SU-DHL-6 (cell line): Measurements from ENCODE around the gene FKBP11.
A peak's percentile ranks its signal among the peaks of the same experiment; 100 is the strongest.

Source experiments
- H2AFZ ChIP-seq: fragments of 200-600 bp; sonication (generic); 2 replicates; pipeline ENCODE4 v1.6.1; 2014; ENCODE audit warnings: low read depth, mild to moderate bottlenecking, moderate library complexity, mixed read lengths, antibody characterized with exemption, low read length; ENCODE audit not compliant: severe bottlenecking
- H3F3A ChIP-seq: fragments of 200-600 bp; shearing (Covaris generic); 2 replicates; pipeline ENCODE4 v1.6.0; 2016; ENCODE audit warnings: antibody characterized with exemption, mild to moderate bottlenecking; ENCODE audit not compliant: insufficient read depth
- H3K27ac ChIP-seq: fragments of 200-600 bp; sonication (generic); 2 replicates; pipeline ENCODE4 v1.5.1; 2016; ENCODE audit warnings: low read depth, mild to moderate bottlenecking, low read length, moderate library complexity, mixed read lengths
- H3K27me3 ChIP-seq: fragments of 200-600 bp; sonication (generic), shearing (Covaris generic); 2 replicates; pipeline ENCODE4 v1.6.0; 2014; ENCODE audit warnings: mild to moderate bottlenecking, low read length
- H3K36me3 ChIP-seq: fragments of 200-600 bp; sonication (generic); 2 replicates; pipeline ENCODE4 v1.6.1; 2014; ENCODE audit warnings: mild to moderate bottlenecking, low read length, mixed read lengths
- H3K4me2 ChIP-seq: fragments of 300-600, 200-600 bp; shearing (Covaris generic), sonication (generic); 2 replicates; pipeline ENCODE4 v1.6.0; 2014; ENCODE audit warnings: low read length, low read depth, mild to moderate bottlenecking; ENCODE audit not compliant: poor library complexity, severe bottlenecking
- H3K4me3 ChIP-seq: fragments of 200-600 bp; sonication (generic); 2 replicates; pipeline ENCODE4 v1.5.1; 2014; ENCODE audit warnings: antibody characterized with exemption, low read length, mild to moderate bottlenecking, mixed read lengths; ENCODE audit not compliant: insufficient read depth, poor library complexity, severe bottlenecking
- H3K79me2 ChIP-seq: fragments of 200-600 bp; sonication (generic); 2 replicates; pipeline ENCODE4 v1.6.1; 2014; ENCODE audit warnings: mild to moderate bottlenecking, low read length, moderate library complexity; ENCODE audit not compliant: insufficient read depth
- H3K9ac ChIP-seq: fragments of 200-600 bp; sonication (generic); 2 replicates; pipeline ENCODE4 v1.7.0; 2014; ENCODE audit warnings: mild to moderate bottlenecking, low read length
- H3K9me2 ChIP-seq: fragments of 200-600 bp; sonication (generic); replicated peaks from 2 replicates; pipeline ENCODE4 v1.6.1; 2014; ENCODE audit warnings: low read length; ENCODE audit not compliant: insufficient read depth
- H3K9me3 ChIP-seq: fragments of 200-600 bp; sonication (generic); 2 replicates; pipeline ENCODE4 v1.6.1; 2014; ENCODE audit warnings: low read length, mixed read lengths; ENCODE audit not compliant: insufficient read depth
- H4K20me1 ChIP-seq: fragments of 200-600 bp; sonication (generic); 2 replicates; pipeline ENCODE4 v1.6.1; 2014; ENCODE audit warnings: low read depth, mild to moderate bottlenecking, antibody characterized with exemption, low read length, moderate library complexity, mixed read lengths
- EZH2phosphoT487 ChIP-seq: fragments of 200-600 bp; sonication (generic), shearing (Covaris generic); conservative IDR thresholded peaks from 2 replicates; pipeline ENCODE4 v1.6.1; 2018; ENCODE audit warnings: mild to moderate bottlenecking, antibody characterized with exemption, low read length, moderate library complexity, mixed read lengths
- TF ChIP-seq, protein P1 (sequence below): fragments of 200-600 bp; sonication (generic); IDR thresholded peaks from one replicate; pipeline ENCODE4 v1.5.1; 2017; ENCODE audit warnings: antibody characterized with exemption, mild to moderate bottlenecking, low read length, moderate library complexity; ENCODE audit not compliant: insufficient read depth, poor library complexity, severe bottlenecking

Gene FKBP11

DNA sequence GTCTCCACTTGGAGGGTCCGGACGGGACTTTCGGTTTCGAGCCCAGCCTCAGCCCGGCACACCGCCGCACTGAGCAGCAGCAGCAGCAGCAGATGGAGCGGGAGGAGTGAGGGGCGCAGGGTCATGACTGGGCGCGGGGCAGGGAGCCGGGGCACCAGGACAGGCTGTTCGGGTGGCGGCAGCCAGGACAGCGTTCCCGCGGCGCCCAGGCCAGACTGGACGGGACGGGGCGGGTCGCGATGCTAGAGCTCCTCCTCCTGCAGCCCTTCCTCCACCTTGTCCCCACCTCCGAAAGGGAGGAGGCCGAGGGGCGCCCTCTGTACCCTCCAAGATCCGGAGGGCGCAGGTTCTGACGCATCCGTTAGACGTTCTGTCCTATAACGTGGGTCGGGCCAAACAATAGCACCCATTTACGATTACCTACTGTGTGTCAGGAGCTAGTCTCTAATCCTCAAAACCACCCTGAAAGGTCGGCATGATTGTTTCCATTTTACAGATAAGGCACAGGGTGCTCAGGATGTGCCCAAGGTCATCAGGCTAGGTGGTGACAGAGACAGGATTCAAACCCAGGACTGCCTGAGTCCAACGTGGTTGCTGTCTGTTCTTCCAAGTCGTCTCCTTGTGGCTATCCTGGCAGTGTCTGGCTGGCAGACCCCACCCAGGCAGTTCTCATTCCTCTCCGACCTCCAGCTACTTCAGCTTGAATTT, at the start of gene FKBP11:
Gene FKBP11 (minus strand): TSS at position 189 of the 708 bp plus-strand sequence. CDS start 64 bp downstream, at position 125.
- Histone ChIP-seq H3K27me3 (no peaks in the 10 kb centered on the region), H4K20me1 (no peaks in the 10 kb centered on the region), H3K9me3 (no peaks in the 10 kb centered on the region), H3K27ac (peak within 1 kb of the TSS; percentile 58), H3K36me3 (peaks cover 5% of the 10 kb centered on the region; the same call in 1 of the 2 replicates), H3K4me3 (peak within 1 kb of the TSS; percentile 97), H3K9me2 (no peaks in the 10 kb centered on the region), H3K9ac (peak within 1 kb of the TSS; percentile 94), H3K79me2 (0 out of 2 replicates have a peak, but pooled peaks cover 3% of the 10 kb centered on the region), H3K4me2 (peak within 1 kb of the TSS; percentile 84), H3F3A (peaks cover 6% of the 10 kb centered on the region; the same call in 1 of the 2 replicates), H2AFZ (peak within 1 kb of the TSS; percentile 72)
- TF ChIP-seq EZH2phosphoT487: no peak
- TF ChIP-seq, protein P1, sequence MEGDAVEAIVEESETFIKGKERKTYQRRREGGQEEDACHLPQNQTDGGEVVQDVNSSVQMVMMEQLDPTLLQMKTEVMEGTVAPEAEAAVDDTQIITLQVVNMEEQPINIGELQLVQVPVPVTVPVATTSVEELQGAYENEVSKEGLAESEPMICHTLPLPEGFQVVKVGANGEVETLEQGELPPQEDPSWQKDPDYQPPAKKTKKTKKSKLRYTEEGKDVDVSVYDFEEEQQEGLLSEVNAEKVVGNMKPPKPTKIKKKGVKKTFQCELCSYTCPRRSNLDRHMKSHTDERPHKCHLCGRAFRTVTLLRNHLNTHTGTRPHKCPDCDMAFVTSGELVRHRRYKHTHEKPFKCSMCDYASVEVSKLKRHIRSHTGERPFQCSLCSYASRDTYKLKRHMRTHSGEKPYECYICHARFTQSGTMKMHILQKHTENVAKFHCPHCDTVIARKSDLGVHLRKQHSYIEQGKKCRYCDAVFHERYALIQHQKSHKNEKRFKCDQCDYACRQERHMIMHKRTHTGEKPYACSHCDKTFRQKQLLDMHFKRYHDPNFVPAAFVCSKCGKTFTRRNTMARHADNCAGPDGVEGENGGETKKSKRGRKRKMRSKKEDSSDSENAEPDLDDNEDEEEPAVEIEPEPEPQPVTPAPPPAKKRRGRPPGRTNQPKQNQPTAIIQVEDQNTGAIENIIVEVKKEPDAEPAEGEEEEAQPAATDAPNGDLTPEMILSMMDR: no peak

DNA sequence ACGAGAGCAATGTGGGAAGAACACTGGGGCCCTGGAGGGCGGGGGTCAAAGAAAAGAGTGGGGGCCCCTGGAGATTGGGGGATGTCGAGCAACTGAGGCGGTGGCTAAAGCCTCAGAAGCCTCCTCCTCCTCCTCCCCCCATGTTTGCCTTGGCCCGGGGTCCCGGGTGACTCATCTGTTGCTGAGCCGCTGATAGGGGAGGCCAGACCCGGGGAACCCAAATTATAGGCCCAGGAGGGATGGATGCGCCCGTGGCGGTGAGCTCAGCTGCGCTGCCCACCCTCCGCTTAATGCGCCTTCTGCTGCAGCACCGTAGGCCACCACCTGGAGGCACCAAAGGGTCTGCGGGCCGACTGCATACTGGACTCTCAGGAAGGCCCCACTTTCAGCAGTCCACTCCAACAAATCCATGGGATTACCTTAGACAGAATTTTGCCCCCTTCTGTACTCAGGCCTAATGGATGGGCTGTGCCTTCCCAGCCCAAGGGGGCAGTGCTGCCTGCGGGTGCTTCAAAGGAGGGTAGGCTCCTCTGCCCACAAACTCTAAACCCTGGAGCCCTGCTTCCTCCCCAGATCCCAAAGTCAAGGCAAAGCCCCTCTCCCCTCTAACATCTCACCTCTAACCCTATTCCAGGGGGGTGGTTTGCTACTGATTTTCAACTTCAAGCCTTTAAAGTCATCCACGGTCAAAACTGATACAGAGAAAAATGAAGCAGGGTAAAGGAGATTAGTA, 48.8 kb upstream of the FKBP11 start:
- H3K36me3 ChIP-seq: no peaks in the 10 kb centered on the region
- no peak overlapping the region for H3K4me3 ChIP-seq
- no peak overlapping the region for H2AFZ ChIP-seq
- no peaks in the 10 kb centered on the region for H3K27me3 ChIP-seq
- H3K9ac ChIP-seq: no peak overlapping the region
- no peaks in the 10 kb centered on the region for H3K9me2 ChIP-seq
- H3K79me2 ChIP-seq: no peaks in the 10 kb centered on the region
- TF ChIP-seq, protein P1: peak; percentile 25
- TF ChIP-seq EZH2phosphoT487: no peak
- H3F3A ChIP-seq: no peaks in the 10 kb centered on the region
- no peak overlapping the region for H3K27ac ChIP-seq
- H4K20me1 ChIP-seq: no peaks in the 10 kb centered on the region
- H3K9me3 ChIP-seq: no peaks in the 10 kb centered on the region
- H3K4me2 ChIP-seq: no peak overlapping the region

DNA sequence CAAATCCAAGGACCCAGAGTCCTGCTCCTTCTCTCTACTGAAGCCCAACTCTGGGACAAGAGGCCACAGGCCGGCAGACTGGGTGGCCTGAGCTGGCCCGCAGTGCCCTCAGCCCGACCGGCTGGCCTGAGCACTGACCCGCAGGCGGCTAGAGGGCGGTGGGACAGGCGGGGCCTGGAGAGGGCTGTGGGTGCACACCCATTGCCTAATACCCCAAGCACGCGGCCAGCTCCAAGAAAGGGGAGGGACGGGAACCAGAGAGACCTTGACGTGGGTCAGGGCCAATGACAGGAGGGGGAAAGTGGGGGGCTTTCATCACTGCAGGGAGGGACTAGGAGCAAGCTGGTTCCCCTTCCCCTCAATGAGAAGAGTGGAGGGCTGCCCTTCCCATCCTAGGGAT, 48.2 kb upstream of the FKBP11 start:
- H3F3A ChIP-seq: no peaks in the 10 kb centered on the region
- H3K4me3 ChIP-seq: no peak overlapping the region
- no peaks in the 10 kb centered on the region for H4K20me1 ChIP-seq
- no peaks in the 10 kb centered on the region for H3K27me3 ChIP-seq
- no peaks in the 10 kb centered on the region for H3K9me3 ChIP-seq
- H3K79me2 ChIP-seq: no peaks in the 10 kb centered on the region
- H3K27ac ChIP-seq: no peak overlapping the region
- H3K36me3 ChIP-seq: no peaks in the 10 kb centered on the region
- no peak overlapping the region for H3K9ac ChIP-seq
- no peak overlapping the region for H2AFZ ChIP-seq
- no peak overlapping the region for H3K4me2 ChIP-seq
- no peak for TF ChIP-seq EZH2phosphoT487
- TF ChIP-seq, protein P1: no peak
- no peaks in the 10 kb centered on the region for H3K9me2 ChIP-seq
